ENCODE measurements around the gene PLCB3.

The PLCB3 gene

DNA sequence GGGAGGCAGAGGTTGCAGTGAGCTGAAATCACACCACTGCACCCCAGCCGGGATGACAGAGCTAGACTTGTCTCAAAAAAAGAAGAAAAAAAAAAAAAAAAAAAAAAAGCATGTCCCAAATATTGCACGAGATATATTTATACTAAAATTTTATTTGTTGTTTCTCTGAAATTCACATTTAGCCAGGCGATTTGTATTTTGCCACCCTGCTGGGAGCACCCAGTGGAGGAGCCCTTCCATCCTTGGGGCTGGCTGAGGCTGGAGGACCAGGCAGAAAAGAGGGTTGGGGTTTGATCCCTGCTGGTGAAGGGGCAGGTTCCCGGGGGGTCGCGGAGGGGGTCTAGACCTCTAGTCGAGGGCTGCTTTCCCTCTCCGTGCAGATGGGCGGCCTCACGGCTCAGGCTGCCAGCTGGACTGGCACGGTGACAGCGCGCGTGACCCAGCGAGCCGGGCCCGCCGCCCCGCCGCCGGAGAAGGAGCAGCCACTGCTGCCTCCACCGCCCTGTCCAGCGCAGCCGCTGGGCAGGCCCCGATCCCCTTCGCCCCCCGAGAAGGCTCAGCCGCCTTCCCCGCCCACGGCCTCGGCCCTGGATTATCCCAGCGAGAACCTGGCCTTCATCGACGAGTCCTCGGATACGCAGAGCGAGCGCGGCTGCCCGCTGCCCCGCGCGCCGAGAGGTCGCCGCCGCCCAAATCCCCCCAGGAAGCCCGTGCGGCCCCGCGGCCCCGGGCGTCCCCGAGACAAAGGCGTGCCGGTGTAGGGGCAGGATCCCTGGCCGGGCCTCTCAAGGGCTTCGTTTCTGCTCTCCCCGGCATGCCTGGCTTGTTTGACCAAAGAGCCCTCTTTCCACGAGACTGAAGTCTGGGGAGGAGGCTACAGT is 47.9 kb downstream of the PLCB3 start:
- TF ChIP-seq SUZ12 (IDR thresholded peaks at IDR 0.05) (no peak), HDGF (IDR thresholded peaks at IDR 0.05; ENCODE audit: borderline replicate concordance) (no peak), BHLHE40 (IDR thresholded peaks at IDR 0.05; ENCODE audit: borderline replicate concordance) (no peak), ELF4 (IDR thresholded peaks at IDR 0.05) (no peak), CTBP1 (IDR thresholded peaks at IDR 0.05; ENCODE audit: borderline replicate concordance) (no peak), ARNT (IDR thresholded peaks at IDR 0.05) (no peak), FOXM1 (IDR thresholded peaks at IDR 0.05; ENCODE audit: borderline replicate concordance) (no peak), LEF1 (IDR thresholded peaks at IDR 0.05; ENCODE audit: borderline replicate concordance) (no peak), ZNF384 (IDR thresholded peaks at IDR 0.05) (no peak), FOXA1 (IDR thresholded peaks at IDR 0.05) (no peak), SP1 (IDR thresholded peaks at IDR 0.05) (no peak), TARDBP (IDR thresholded peaks at IDR 0.05) (no peak), NFRKB (IDR thresholded peaks at IDR 0.05) (no peak), L3MBTL2 (conservative IDR thresholded peaks at IDR 0.05) (no peak), FOXK2 (IDR thresholded peaks at IDR 0.05) (no peak), PKNOX1 (IDR thresholded peaks at IDR 0.05) (no peak)
- DNase-seq (ENCODE audit: extremely low spot score), result no peak
- CTCF ChIA-PET, result no interaction called here
- POLR2A ChIA-PET, result no interaction called here

GRCh38 chr11:64299847-64300648 is 48.7 kb downstream of the PLCB3 start, which contains the start of gene CATSPERZ:
TSS of gene CATSPERZ (plus strand) at chr11:64300358. CDS start at chr11:64300411, 53 bp downstream.
- ChIA-PET POLR2A (interaction anchor here (1.0 to 5.8 kb wide), 3 partner anchors 10 to 29 kb away, joined by 3 to 79 read pairs (median 4); partner anchors contain the start of gene BAD), CTCF (interaction anchor here (0.8 to 5.4 kb wide), 9 partner anchors 10 to 76 kb away, joined by 3 to 66 read pairs (median 6); partner anchors contain the start of genes KCNK4, PRDX5 and TRMT112)
- TF ChIP-seq SP1 (IDR thresholded peaks at IDR 0.05) (no peak), NFRKB (IDR thresholded peaks at IDR 0.05) (no peak), ARNT (IDR thresholded peaks at IDR 0.05) (no peak), HDGF (IDR thresholded peaks at IDR 0.05; ENCODE audit: borderline replicate concordance) (no peak), CTBP1 (IDR thresholded peaks at IDR 0.05; ENCODE audit: borderline replicate concordance) (no peak), ZNF384 (IDR thresholded peaks at IDR 0.05) (no peak), PKNOX1 (IDR thresholded peaks at IDR 0.05) (no peak), LEF1 (IDR thresholded peaks at IDR 0.05; ENCODE audit: borderline replicate concordance) (no peak), ELF4 (IDR thresholded peaks at IDR 0.05) (no peak), TARDBP (IDR thresholded peaks at IDR 0.05) (no peak), SUZ12 (IDR thresholded peaks at IDR 0.05) (no peak), FOXK2 (IDR thresholded peaks at IDR 0.05) (no peak), BHLHE40 (IDR thresholded peaks at IDR 0.05; ENCODE audit: borderline replicate concordance) (no peak)
- no peak for DNase-seq (ENCODE audit: extremely low spot score)

DNA sequence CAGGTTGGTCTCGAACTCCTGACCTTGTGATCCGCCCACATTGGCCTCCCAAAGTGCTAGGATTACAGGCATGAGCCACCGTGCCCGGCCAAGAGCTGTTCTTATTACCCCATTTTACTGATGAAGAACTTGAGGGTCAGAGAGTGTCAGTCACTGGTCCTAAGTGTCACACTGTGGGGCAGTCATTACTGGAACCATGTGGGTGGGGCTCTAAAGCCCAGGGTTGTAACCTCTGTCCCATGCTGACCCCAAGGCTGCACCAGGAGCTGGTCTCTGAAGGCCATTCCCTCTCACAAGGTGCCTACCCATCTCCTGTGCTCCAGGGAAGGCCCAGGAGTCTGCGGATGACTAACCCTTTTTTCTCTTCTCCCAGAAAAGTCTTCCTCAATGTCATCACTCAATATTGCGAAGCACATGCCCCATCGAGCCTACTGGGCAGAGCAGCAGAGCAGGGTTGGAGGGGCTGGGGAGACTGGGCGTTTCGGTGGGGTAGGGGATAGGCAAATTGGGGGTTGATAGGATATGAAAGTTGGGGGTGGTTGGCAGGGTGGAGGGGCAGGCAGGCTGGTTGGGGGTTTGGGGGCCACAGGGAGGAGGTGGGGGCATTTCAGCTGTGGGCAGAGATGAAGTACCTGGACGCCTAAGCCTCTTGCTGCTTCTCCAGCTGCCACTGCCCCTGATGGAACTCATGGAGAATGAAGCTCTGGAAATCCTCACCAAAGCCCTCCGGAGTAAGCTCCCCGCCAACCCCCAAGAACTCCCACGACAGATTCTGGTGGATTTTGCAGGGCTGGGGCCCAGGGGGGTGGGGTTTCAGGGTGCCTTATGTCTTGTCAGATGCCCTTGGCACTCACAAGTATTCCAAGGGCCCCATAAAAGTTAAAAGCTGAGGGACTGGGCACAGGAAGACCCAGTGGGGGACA is 52.0 kb downstream of the PLCB3 start:
- ChIA-PET CTCF (interaction anchor here (0.5 to 5.4 kb wide), 9 partner anchors 15 to 99 kb away, joined by 3 to 66 read pairs (median 7); partner anchors contain the start of genes PLCB3, PRDX5 and TRMT112), POLR2A (interaction anchor here (0.7 to 7.0 kb wide), 12 partner anchors 13 to 118 kb away, joined by 3 to 79 read pairs (median 8); partner anchors contain the start of genes BAD, GPR137, PPP1R14B and PRDX5)
- DNase-seq (ENCODE audit: extremely low spot score), result no peak
- no peak for TF ChIP-seq ZNF384 (IDR thresholded peaks at IDR 0.05)
- no peak for TF ChIP-seq ELF4 (IDR thresholded peaks at IDR 0.05)
- no peak for TF ChIP-seq FOXM1 (IDR thresholded peaks at IDR 0.05; ENCODE audit: borderline replicate concordance)
- no peak for TF ChIP-seq BHLHE40 (IDR thresholded peaks at IDR 0.05; ENCODE audit: borderline replicate concordance)
- no peak for TF ChIP-seq NFRKB (IDR thresholded peaks at IDR 0.05)
- no peak for TF ChIP-seq FOXA1 (IDR thresholded peaks at IDR 0.05)
- TF ChIP-seq HDGF (IDR thresholded peaks at IDR 0.05; ENCODE audit: borderline replicate concordance), result no peak
- no peak for TF ChIP-seq SP1 (IDR thresholded peaks at IDR 0.05)
- no peak for TF ChIP-seq SUZ12 (IDR thresholded peaks at IDR 0.05)
- TF ChIP-seq FOXK2 (IDR thresholded peaks at IDR 0.05), result no peak
- TF ChIP-seq L3MBTL2 (conservative IDR thresholded peaks at IDR 0.05), result no peak
- TF ChIP-seq PKNOX1 (IDR thresholded peaks at IDR 0.05), result no peak
- TF ChIP-seq ARNT (IDR thresholded peaks at IDR 0.05), result no peak
- no peak for TF ChIP-seq LEF1 (IDR thresholded peaks at IDR 0.05; ENCODE audit: borderline replicate concordance)
- no peak for TF ChIP-seq CTBP1 (IDR thresholded peaks at IDR 0.05; ENCODE audit: borderline replicate concordance)

DNA sequence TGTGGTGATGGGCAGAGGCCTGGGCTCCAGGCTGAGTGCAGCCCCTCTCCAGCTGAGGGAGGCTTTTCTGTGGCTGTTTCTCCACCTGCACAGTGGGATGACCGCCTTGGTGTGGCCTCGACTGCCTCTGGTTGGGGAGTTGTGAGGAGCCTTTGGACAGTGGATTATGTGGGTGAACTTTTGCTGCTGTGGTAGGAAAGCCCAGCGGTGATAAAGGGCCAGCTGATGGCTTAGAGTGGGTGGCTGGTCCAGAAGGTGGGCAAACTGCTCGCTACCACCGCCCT is 52.6 kb downstream of the PLCB3 start:
- CTCF ChIA-PET, result interaction anchor here (0.5 to 5.4 kb wide), 10 partner anchors 14 to 99 kb away, joined by 3 to 66 read pairs (median 6); partner anchors contain the start of genes PLCB3, PRDX5 and TRMT112
- TF ChIP-seq FOXA1 (IDR thresholded peaks at IDR 0.05) (no peak), ZNF384 (IDR thresholded peaks at IDR 0.05) (no peak), ELF4 (IDR thresholded peaks at IDR 0.05) (no peak), L3MBTL2 (conservative IDR thresholded peaks at IDR 0.05) (no peak), SP1 (IDR thresholded peaks at IDR 0.05) (no peak), SUZ12 (IDR thresholded peaks at IDR 0.05) (no peak), TARDBP (IDR thresholded peaks at IDR 0.05) (no peak), FOXM1 (IDR thresholded peaks at IDR 0.05; ENCODE audit: borderline replicate concordance) (no peak), PKNOX1 (IDR thresholded peaks at IDR 0.05) (no peak), FOXK2 (IDR thresholded peaks at IDR 0.05) (no peak), BHLHE40 (IDR thresholded peaks at IDR 0.05; ENCODE audit: borderline replicate concordance) (no peak), ARNT (IDR thresholded peaks at IDR 0.05) (no peak)
- DNase-seq (ENCODE audit: extremely low spot score), result no peak
- POLR2A ChIA-PET, result interaction anchor here (0.7 to 7.0 kb wide), 14 partner anchors 13 to 119 kb away, joined by 3 to 79 read pairs (median 8); partner anchors contain the start of genes BAD, GPR137, PPP1R14B and PRDX5
